ENCODE data around the gene TAF4. TPM values are rescaled to one million over a fixed set of nuclear protein-coding genes. Genes with fewer than 3 reads are reported as not detected.

The TAF4 gene
- polyA plus RNA-seq, 3 donors: 18.0 to 20.1 (median 18.3) TPM

- no peak for DNase-seq (ENCODE audit: extremely low read depth in 1 of 11, low read depth in 9 of 11, low spot score in 4 of 11)
Measured at GRCh38 chr20:62048821-62049291, 16.8 kb downstream of the TAF4 start.

- DNase-seq (ENCODE audit: extremely low read depth in 1 of 11, low read depth in 9 of 11, low spot score in 4 of 11): no peak
Measured at GRCh38 chr20:62048346-62048761, 17.3 kb downstream of the TAF4 start.

GRCh38 chr20:62047666-62048345, 17.9 kb downstream of the TAF4 start:
- DNase-seq (ENCODE audit: extremely low read depth in 1 of 11, low read depth in 9 of 11, low spot score in 4 of 11): no peak

- DNase-seq (ENCODE audit: extremely low read depth in 1 of 11, low read depth in 9 of 11, low spot score in 4 of 11): no peak
Measured at GRCh38 chr20:62046431-62046830, 19.2 kb downstream of the TAF4 start.

- DNase-seq (ENCODE audit: extremely low read depth in 1 of 11, low read depth in 9 of 11, low spot score in 4 of 11): no peak
Measured at GRCh38 chr20:62045529-62046285, 20.0 kb downstream of the TAF4 start.

- DNase-seq (ENCODE audit: extremely low read depth in 1 of 11, low read depth in 9 of 11, low spot score in 4 of 11): no peak
Measured at GRCh38 chr20:62045118-62045517, 20.6 kb downstream of the TAF4 start.

GRCh38 chr20:62044631-62045030, 21.1 kb downstream of the TAF4 start:
- no peak for DNase-seq (ENCODE audit: extremely low read depth in 1 of 11, low read depth in 9 of 11, low spot score in 4 of 11)

GRCh38 chr20:62043131-62043914, 22.4 kb downstream of the TAF4 start:
- no peak for DNase-seq (ENCODE audit: extremely low read depth in 1 of 11, low read depth in 9 of 11, low spot score in 4 of 11)

GRCh38 chr20:62042025-62042820, 23.5 kb downstream of the TAF4 start:
- no peak for DNase-seq (ENCODE audit: extremely low read depth in 1 of 11, low read depth in 9 of 11, low spot score in 4 of 11)

GRCh38 chr20:62040933-62041332, 24.7 kb downstream of the TAF4 start:
- no peak for DNase-seq (ENCODE audit: extremely low read depth in 1 of 11, low read depth in 9 of 11, low spot score in 4 of 11)

- no peak for DNase-seq (ENCODE audit: extremely low read depth in 1 of 11, low read depth in 9 of 11, low spot score in 4 of 11)
Measured at GRCh38 chr20:62040381-62040922, 25.2 kb downstream of the TAF4 start.

- DNase-seq (ENCODE audit: extremely low read depth in 1 of 11, low read depth in 9 of 11, low spot score in 4 of 11): no peak
Measured at GRCh38 chr20:62039738-62040137, 25.9 kb downstream of the TAF4 start.

GRCh38 chr20:62032609-62033368, 32.9 kb downstream of the TAF4 start:
- DNase-seq (ENCODE audit: extremely low read depth in 1 of 11, low read depth in 9 of 11, low spot score in 4 of 11): no peak

GRCh38 chr20:62031462-62032092, 34.1 kb downstream of the TAF4 start:
- no peak for DNase-seq (ENCODE audit: extremely low read depth in 1 of 11, low read depth in 9 of 11, low spot score in 4 of 11)

- no peak for DNase-seq (ENCODE audit: extremely low read depth in 1 of 11, low read depth in 9 of 11, low spot score in 4 of 11)
Measured at GRCh38 chr20:62030834-62031434, 34.7 kb downstream of the TAF4 start.

- no peak for DNase-seq (ENCODE audit: extremely low read depth in 1 of 11, low read depth in 9 of 11, low spot score in 4 of 11)
Measured at GRCh38 chr20:62030357-62030756, 35.3 kb downstream of the TAF4 start.

GRCh38 chr20:62029949-62030348, 35.7 kb downstream of the TAF4 start:
- DNase-seq (ENCODE audit: extremely low read depth in 1 of 11, low read depth in 9 of 11, low spot score in 4 of 11): no peak
